ENCODE data around the gene SLC5A9. TPM values are rescaled to one million over a fixed set of nuclear protein-coding genes. Genes with fewer than 3 reads are reported as not detected.

SLC5A9 gene
- not detected for total RNA-seq

DNA sequence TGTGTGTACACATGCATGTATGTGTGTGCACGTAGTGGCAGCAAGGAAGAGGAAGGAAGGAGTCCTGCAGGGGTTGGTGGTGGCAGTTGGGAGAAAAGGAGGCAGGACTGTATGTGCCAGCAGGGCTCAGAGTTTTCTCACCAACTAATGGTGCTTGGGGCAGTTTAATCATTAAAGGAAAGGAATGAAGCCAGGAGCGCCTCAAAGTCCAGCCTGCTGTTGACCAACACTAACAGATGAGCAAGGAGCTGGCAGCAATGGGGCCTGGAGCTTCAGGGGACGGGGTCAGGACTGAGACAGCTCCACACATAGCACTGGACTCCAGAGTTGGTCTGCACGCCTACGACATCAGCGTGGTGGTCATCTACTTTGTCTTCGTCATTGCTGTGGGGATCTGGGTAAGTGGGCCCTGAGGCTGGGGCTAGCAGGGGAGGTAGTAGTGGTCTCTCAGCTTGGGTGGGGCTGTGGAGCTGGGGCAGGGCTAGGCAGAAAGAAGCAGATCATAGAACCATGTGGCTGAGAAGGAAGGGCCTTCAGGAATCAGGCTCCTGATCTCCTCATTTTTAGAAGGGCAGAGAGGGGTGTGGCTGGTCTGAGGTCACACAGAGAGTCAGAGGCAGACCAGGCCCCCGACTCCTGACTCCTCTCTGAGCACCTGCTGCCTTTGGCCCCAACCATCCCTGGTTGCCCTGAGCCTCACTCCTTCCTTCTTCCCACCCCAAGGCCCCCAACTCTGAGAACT is at the start of gene SLC5A9:
Gene SLC5A9 (plus strand): TSS at position 216 of the 742 bp plus-strand sequence. CDS start 21 bp downstream, at position 237.
- no peak within 1 kb of the TSS for H3K4me3 ChIP-seq
- H3K9me3 ChIP-seq = no peaks in the 10 kb centered on the region
- H3K27ac ChIP-seq = no peak within 1 kb of the TSS
- no peaks in the 10 kb centered on the region for H3K4me1 ChIP-seq
- intact Hi-C loops (cut with DNase I; ENCODE audit: low total_unique reads) (no loop called here), in situ Hi-C loops (cut with MboI; ENCODE audit: low sequenced_read_pairs in 4 of 4) (loop anchor here in 2 of 4 donors (25.0 kb wide), 1 partner anchor 485 kb away; no protein-coding TSS in a partner anchor)
- ATAC-seq (no peak), DNase-seq (no peak)
- TF ChIP-seq POLR2A (IDR thresholded peaks at IDR 0.05) = no peak
- TF ChIP-seq, protein P1, sequence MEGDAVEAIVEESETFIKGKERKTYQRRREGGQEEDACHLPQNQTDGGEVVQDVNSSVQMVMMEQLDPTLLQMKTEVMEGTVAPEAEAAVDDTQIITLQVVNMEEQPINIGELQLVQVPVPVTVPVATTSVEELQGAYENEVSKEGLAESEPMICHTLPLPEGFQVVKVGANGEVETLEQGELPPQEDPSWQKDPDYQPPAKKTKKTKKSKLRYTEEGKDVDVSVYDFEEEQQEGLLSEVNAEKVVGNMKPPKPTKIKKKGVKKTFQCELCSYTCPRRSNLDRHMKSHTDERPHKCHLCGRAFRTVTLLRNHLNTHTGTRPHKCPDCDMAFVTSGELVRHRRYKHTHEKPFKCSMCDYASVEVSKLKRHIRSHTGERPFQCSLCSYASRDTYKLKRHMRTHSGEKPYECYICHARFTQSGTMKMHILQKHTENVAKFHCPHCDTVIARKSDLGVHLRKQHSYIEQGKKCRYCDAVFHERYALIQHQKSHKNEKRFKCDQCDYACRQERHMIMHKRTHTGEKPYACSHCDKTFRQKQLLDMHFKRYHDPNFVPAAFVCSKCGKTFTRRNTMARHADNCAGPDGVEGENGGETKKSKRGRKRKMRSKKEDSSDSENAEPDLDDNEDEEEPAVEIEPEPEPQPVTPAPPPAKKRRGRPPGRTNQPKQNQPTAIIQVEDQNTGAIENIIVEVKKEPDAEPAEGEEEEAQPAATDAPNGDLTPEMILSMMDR (IDR thresholded peaks at IDR 0.05 in 4 of 5, conservative IDR thresholded peaks at IDR 0.05 in 1 of 5) = no peak
- no peaks in the 10 kb centered on the region for H3K36me3 ChIP-seq
- no peaks in the 10 kb centered on the region for H3K27me3 ChIP-seq

DNA sequence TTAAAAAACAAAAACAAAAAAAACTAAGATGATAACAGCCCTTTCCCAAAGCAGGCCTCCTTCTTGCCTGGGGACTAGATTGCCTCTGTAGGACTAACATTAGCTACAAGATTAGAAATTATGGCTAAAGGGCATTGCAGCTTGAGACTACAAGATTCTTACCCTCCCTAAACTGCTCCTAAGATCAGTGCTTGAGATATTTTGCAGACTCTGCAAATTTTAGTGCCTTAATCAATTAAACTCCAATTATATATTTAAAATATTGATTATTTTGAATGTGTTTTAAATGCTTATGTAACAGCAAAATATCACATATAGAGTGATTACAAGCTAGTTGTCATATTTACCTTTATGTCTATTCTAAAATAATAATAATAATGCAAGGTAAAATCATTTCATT is 47.4 kb upstream of the SLC5A9 start:
- in situ Hi-C loops (cut with MboI; ENCODE audit: low sequenced_read_pairs in 4 of 4) = no loop called here
- no peaks in the 10 kb centered on the region for H3K4me1 ChIP-seq

DNA sequence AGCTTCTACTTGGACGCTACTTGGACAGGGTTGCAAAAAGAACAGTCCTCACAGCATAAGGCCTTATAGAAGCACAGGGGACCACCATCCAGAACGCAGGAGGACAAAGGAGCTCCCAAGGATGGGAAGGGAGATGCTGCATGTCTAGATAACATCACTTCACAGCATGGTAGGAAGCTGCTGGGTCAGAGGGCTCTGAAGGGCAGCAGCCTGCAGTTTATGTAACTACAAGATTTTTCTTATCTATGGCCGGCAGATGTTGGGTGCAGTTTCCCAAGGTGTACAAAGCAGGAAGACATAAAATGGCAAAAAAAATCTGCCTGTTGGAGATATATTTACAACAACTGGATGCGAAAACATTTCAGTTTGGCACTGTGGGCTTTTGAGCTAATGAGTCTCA is 45.3 kb upstream of the SLC5A9 start:
- TF ChIP-seq POLR2A (IDR thresholded peaks at IDR 0.05) = no peak
- in situ Hi-C loops (cut with MboI; ENCODE audit: low sequenced_read_pairs in 4 of 4) (no loop called here), intact Hi-C loops (cut with DNase I; ENCODE audit: low total_unique reads) (no loop called here)
- Histone ChIP-seq H3K27me3 (no peaks in the 10 kb centered on the region), H3K36me3 (no peaks in the 10 kb centered on the region), H3K4me1 (no peaks in the 10 kb centered on the region), H3K27ac (no peak overlapping the region), H3K4me3 (no peak overlapping the region), H3K9me3 (no peaks in the 10 kb centered on the region)
- ATAC-seq = no peak
- DNase-seq = no peak

More for the DNA sequence above, 47.4 kb upstream of the SLC5A9 start:
- ATAC-seq (no peak), DNase-seq (no peak)
- no peaks in the 10 kb centered on the region for H3K36me3 ChIP-seq
- H3K9me3 ChIP-seq = no peaks in the 10 kb centered on the region
- no peak for TF ChIP-seq POLR2A (IDR thresholded peaks at IDR 0.05)
- TF ChIP-seq, protein P1 (IDR thresholded peaks at IDR 0.05 in 4 of 5, conservative IDR thresholded peaks at IDR 0.05 in 1 of 5) = no peak
- no peak overlapping the region for H3K27ac ChIP-seq
- intact Hi-C loops (cut with DNase I; ENCODE audit: low total_unique reads) = no loop called here
- H3K4me3 ChIP-seq = no peak overlapping the region
- H3K27me3 ChIP-seq = no peaks in the 10 kb centered on the region

DNA sequence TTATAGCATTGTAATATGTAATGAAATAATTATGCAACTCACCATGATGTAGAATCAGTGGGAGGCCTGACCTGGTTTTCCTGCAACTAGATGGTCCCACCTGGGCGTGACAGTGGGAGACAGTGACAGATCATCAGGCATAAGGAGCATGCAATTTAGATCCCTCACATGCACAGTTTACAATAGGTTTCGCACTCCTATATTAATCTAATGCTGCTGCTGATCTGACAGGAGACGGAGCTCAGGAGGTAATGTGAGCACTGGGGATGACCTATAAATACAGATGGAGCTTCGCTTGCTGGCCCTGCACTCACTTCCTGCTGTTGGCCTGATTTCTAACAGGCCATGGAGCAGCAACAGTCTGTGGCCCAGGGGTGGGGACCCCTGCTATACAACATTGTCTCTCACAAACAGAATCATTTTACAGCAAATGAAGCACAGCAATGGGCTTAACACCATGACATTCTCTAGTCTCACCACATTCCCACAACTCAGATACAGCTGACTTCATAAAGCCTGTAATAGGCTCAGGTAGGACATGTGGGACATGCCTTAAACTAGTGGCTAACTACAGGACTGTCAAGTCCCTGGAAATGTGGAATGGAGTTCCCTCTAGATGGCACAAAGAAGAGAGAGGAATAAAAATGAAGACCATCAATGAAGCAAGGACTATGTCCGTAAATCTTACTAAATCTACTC is 40.7 kb upstream of the SLC5A9 start:
- DNase-seq = no peak
- Histone ChIP-seq H3K4me1 (no peaks in the 10 kb centered on the region), H3K9me3 (no peaks in the 10 kb centered on the region), H3K27ac (no peak overlapping the region), H3K27me3 (no peaks in the 10 kb centered on the region), H3K4me3 (no peak overlapping the region), H3K36me3 (no peaks in the 10 kb centered on the region)
- intact Hi-C loops (cut with DNase I; ENCODE audit: low total_unique reads) (no loop called here), in situ Hi-C loops (cut with MboI; ENCODE audit: low sequenced_read_pairs in 4 of 4) (no loop called here)
- TF ChIP-seq, protein P1 (IDR thresholded peaks at IDR 0.05 in 4 of 5, conservative IDR thresholded peaks at IDR 0.05 in 1 of 5) = no peak
- no peak for TF ChIP-seq POLR2A (IDR thresholded peaks at IDR 0.05)
- ATAC-seq = no peak

DNA sequence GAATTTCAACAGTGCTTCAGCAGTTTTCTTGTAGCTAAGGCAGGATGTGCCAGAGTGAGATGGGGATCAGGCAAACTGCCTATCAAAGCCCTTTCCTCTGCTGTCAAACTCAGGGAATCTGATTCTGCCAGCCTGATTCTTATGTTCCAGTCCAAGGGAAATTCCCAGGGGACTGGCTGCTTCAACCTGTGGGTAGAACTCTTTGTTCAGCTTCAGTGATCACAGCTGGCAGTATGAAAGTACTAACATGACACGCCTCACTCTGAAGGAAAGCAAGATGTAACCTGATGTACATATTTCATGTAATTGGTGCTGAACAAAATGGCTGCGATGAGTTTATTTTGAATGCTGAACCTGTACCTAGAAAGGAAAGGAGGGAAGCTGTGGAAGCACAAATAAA is 40.1 kb upstream of the SLC5A9 start:
- no peaks in the 10 kb centered on the region for H3K9me3 ChIP-seq
- DNase-seq (no peak), ATAC-seq (no peak)
- no peaks in the 10 kb centered on the region for H3K36me3 ChIP-seq
- intact Hi-C loops (cut with DNase I; ENCODE audit: low total_unique reads) = no loop called here
- TF ChIP-seq, protein P1 (IDR thresholded peaks at IDR 0.05 in 4 of 5, conservative IDR thresholded peaks at IDR 0.05 in 1 of 5) = no peak
- no peak for TF ChIP-seq POLR2A (IDR thresholded peaks at IDR 0.05)
- in situ Hi-C loops (cut with MboI; ENCODE audit: low sequenced_read_pairs in 4 of 4) = no loop called here
- H3K4me1 ChIP-seq = no peaks in the 10 kb centered on the region
- H3K27ac ChIP-seq = no peak overlapping the region
- H3K4me3 ChIP-seq = no peak overlapping the region
- H3K27me3 ChIP-seq = no peaks in the 10 kb centered on the region
